ENCODE data around the gene PNPLA6.

The PNPLA6 gene

GRCh38 chr19:7535047-7535997, at the start of gene PNPLA6:
Gene PNPLA6, plus strand, starts transcription at chr19:7535717. Its CDS starts 72 bp downstream, at chr19:7535789.
- peak within 1 kb of the TSS; percentile 56 for H3K9ac ChIP-seq (ENCODE audit: low read depth, low read length)
- no peaks in the 10 kb centered on the region for H3K9me3 ChIP-seq (ENCODE audit: control insufficient read depth, insufficient read depth, low read length)
- H3K4me1 ChIP-seq (ENCODE audit: control insufficient read depth, insufficient read depth, low read length): no peaks in the 10 kb centered on the region
- peak within 1 kb of the TSS; percentile 85 for H3K27ac ChIP-seq (ENCODE audit: low read depth, low read length)
- peaks cover 25% of the 10 kb centered on the region for H3K36me3 ChIP-seq (ENCODE audit: control insufficient read depth, insufficient read depth, low read length)
- peak within 1 kb of the TSS; percentile 87 for H3K4me3 ChIP-seq (ENCODE audit: low read depth, low read length)
- H3K27me3 ChIP-seq (ENCODE audit: control insufficient read depth, insufficient read depth, low read length): no peaks in the 10 kb centered on the region

GRCh38 chr19:7486923-7487322, 48.6 kb upstream of the PNPLA6 start:
- peaks cover 20% of the 10 kb centered on the region for H3K4me1 ChIP-seq (ENCODE audit: control insufficient read depth, insufficient read depth, low read length)
- H3K27ac ChIP-seq (ENCODE audit: low read depth, low read length): no peak overlapping the region
- no peak overlapping the region for H3K4me3 ChIP-seq (ENCODE audit: low read depth, low read length)
- H3K27me3 ChIP-seq (ENCODE audit: control insufficient read depth, insufficient read depth, low read length): no peaks in the 10 kb centered on the region
- H3K36me3 ChIP-seq (ENCODE audit: control insufficient read depth, insufficient read depth, low read length): no peaks in the 10 kb centered on the region
- no peaks in the 10 kb centered on the region for H3K9me3 ChIP-seq (ENCODE audit: control insufficient read depth, insufficient read depth, low read length)
- no peak overlapping the region for H3K9ac ChIP-seq (ENCODE audit: low read depth, low read length)

- Histone ChIP-seq H3K27me3 (ENCODE audit: control insufficient read depth, insufficient read depth, low read length) (no peaks in the 10 kb centered on the region), H3K4me1 (ENCODE audit: control insufficient read depth, insufficient read depth, low read length) (peaks cover 9% of the 10 kb centered on the region), H3K9me3 (ENCODE audit: control insufficient read depth, insufficient read depth, low read length) (no peaks in the 10 kb centered on the region), H3K27ac (ENCODE audit: low read depth, low read length) (peak within 1 kb of the TSS; percentile 83), H3K4me3 (ENCODE audit: low read depth, low read length) (peak within 1 kb of the TSS; percentile 78), H3K9ac (ENCODE audit: low read depth, low read length) (peak within 1 kb of the TSS; percentile 76), H3K36me3 (ENCODE audit: control insufficient read depth, insufficient read depth, low read length) (no peaks in the 10 kb centered on the region)
Measured at GRCh38 chr19:7488736-7489353, 46.7 kb upstream of the PNPLA6 start, which contains the start of gene PEX11G. Gene PEX11G, minus strand, starts transcription at chr19:7489035. Its CDS starts 25 bp downstream, at chr19:7489010.

- H3K4me3 ChIP-seq (ENCODE audit: low read depth, low read length): no peak overlapping the region
- no peaks in the 10 kb centered on the region for H3K27me3 ChIP-seq (ENCODE audit: control insufficient read depth, insufficient read depth, low read length)
- peaks cover 9% of the 10 kb centered on the region for H3K4me1 ChIP-seq (ENCODE audit: control insufficient read depth, insufficient read depth, low read length)
- peak overlapping the region; percentile 83 for H3K27ac ChIP-seq (ENCODE audit: low read depth, low read length)
- peak overlapping the region; percentile 60; the same call in 1 of the 2 replicates for H3K9ac ChIP-seq (ENCODE audit: low read depth, low read length)
- H3K36me3 ChIP-seq (ENCODE audit: control insufficient read depth, insufficient read depth, low read length): no peaks in the 10 kb centered on the region
- H3K9me3 ChIP-seq (ENCODE audit: control insufficient read depth, insufficient read depth, low read length): no peaks in the 10 kb centered on the region
Measured at GRCh38 chr19:7489609-7490044, 45.9 kb upstream of the PNPLA6 start.

GRCh38 chr19:7492142-7492541, 43.4 kb upstream of the PNPLA6 start:
- Histone ChIP-seq H3K27ac (ENCODE audit: low read depth, low read length) (no peak overlapping the region), H3K4me1 (ENCODE audit: control insufficient read depth, insufficient read depth, low read length) (peaks cover 9% of the 10 kb centered on the region), H3K9ac (ENCODE audit: low read depth, low read length) (no peak overlapping the region), H3K9me3 (ENCODE audit: control insufficient read depth, insufficient read depth, low read length) (no peaks in the 10 kb centered on the region), H3K36me3 (ENCODE audit: control insufficient read depth, insufficient read depth, low read length) (no peaks in the 10 kb centered on the region), H3K4me3 (ENCODE audit: low read depth, low read length) (no peak overlapping the region), H3K27me3 (ENCODE audit: control insufficient read depth, insufficient read depth, low read length) (no peaks in the 10 kb centered on the region; the same call in 1 of the 2 replicates)

GRCh38 chr19:7492558-7492957, 43.0 kb upstream of the PNPLA6 start:
- Histone ChIP-seq H3K27me3 (ENCODE audit: control insufficient read depth, insufficient read depth, low read length) (no peaks in the 10 kb centered on the region; the same call in 1 of the 2 replicates), H3K9me3 (ENCODE audit: control insufficient read depth, insufficient read depth, low read length) (no peaks in the 10 kb centered on the region), H3K27ac (ENCODE audit: low read depth, low read length) (no peak overlapping the region), H3K4me1 (ENCODE audit: control insufficient read depth, insufficient read depth, low read length) (peaks cover 9% of the 10 kb centered on the region), H3K36me3 (ENCODE audit: control insufficient read depth, insufficient read depth, low read length) (no peaks in the 10 kb centered on the region), H3K4me3 (ENCODE audit: low read depth, low read length) (no peak overlapping the region), H3K9ac (ENCODE audit: low read depth, low read length) (no peak overlapping the region)

GRCh38 chr19:7494416-7495098, 41.0 kb upstream of the PNPLA6 start:
- Histone ChIP-seq H3K9me3 (ENCODE audit: control insufficient read depth, insufficient read depth, low read length) (no peaks in the 10 kb centered on the region), H3K36me3 (ENCODE audit: control insufficient read depth, insufficient read depth, low read length) (no peaks in the 10 kb centered on the region), H3K27me3 (ENCODE audit: control insufficient read depth, insufficient read depth, low read length) (peaks cover 3% of the 10 kb centered on the region), H3K9ac (ENCODE audit: low read depth, low read length) (no peak overlapping the region), H3K27ac (ENCODE audit: low read depth, low read length) (no peak overlapping the region), H3K4me1 (ENCODE audit: control insufficient read depth, insufficient read depth, low read length) (peaks cover 3% of the 10 kb centered on the region), H3K4me3 (ENCODE audit: low read depth, low read length) (no peak overlapping the region)

- Histone ChIP-seq H3K27ac (ENCODE audit: low read depth, low read length) (no peak overlapping the region), H3K36me3 (ENCODE audit: control insufficient read depth, insufficient read depth, low read length) (no peaks in the 10 kb centered on the region), H3K4me1 (ENCODE audit: control insufficient read depth, insufficient read depth, low read length) (no peaks in the 10 kb centered on the region), H3K9me3 (ENCODE audit: control insufficient read depth, insufficient read depth, low read length) (no peaks in the 10 kb centered on the region), H3K9ac (ENCODE audit: low read depth, low read length) (no peak overlapping the region), H3K4me3 (ENCODE audit: low read depth, low read length) (no peak overlapping the region), H3K27me3 (ENCODE audit: control insufficient read depth, insufficient read depth, low read length) (peaks cover 24% of the 10 kb centered on the region)
Measured at GRCh38 chr19:7497292-7497691, 38.2 kb upstream of the PNPLA6 start.

GRCh38 chr19:7500811-7501450, 34.6 kb upstream of the PNPLA6 start:
- Histone ChIP-seq H3K27ac (ENCODE audit: low read depth, low read length) (no peak overlapping the region), H3K36me3 (ENCODE audit: control insufficient read depth, insufficient read depth, low read length) (no peaks in the 10 kb centered on the region), H3K4me3 (ENCODE audit: low read depth, low read length) (peak overlapping the region; percentile 67), H3K27me3 (ENCODE audit: control insufficient read depth, insufficient read depth, low read length) (peaks cover 24% of the 10 kb centered on the region), H3K9ac (ENCODE audit: low read depth, low read length) (no peak overlapping the region; the same call in 1 of the 2 replicates), H3K4me1 (ENCODE audit: control insufficient read depth, insufficient read depth, low read length) (0 out of 2 replicates have a peak, but pooled peaks cover 6% of the 10 kb centered on the region), H3K9me3 (ENCODE audit: control insufficient read depth, insufficient read depth, low read length) (no peaks in the 10 kb centered on the region)

- H3K9ac ChIP-seq (ENCODE audit: low read depth, low read length): no peak overlapping the region
- no peak overlapping the region for H3K4me3 ChIP-seq (ENCODE audit: low read depth, low read length)
- no peaks in the 10 kb centered on the region for H3K9me3 ChIP-seq (ENCODE audit: control insufficient read depth, insufficient read depth, low read length)
- 0 out of 2 replicates have a peak, but pooled peaks cover 6% of the 10 kb centered on the region for H3K4me1 ChIP-seq (ENCODE audit: control insufficient read depth, insufficient read depth, low read length)
- no peaks in the 10 kb centered on the region for H3K36me3 ChIP-seq (ENCODE audit: control insufficient read depth, insufficient read depth, low read length)
- H3K27ac ChIP-seq (ENCODE audit: low read depth, low read length): no peak overlapping the region
- peaks cover 24% of the 10 kb centered on the region for H3K27me3 ChIP-seq (ENCODE audit: control insufficient read depth, insufficient read depth, low read length)
Measured at GRCh38 chr19:7502552-7502951, 33.0 kb upstream of the PNPLA6 start.
